IPS DF 4.7 (cell line): ENCODE data around the gene TRIM6.
"Not testable (repeated sequence)": the region's sequence is repeated elsewhere in the genome, so short reads cannot be mapped to it uniquely, and the experiment has no call there.

ENCODE experiments used
- DNase-seq: peaks from one replicate; pipeline ENCODE4 v3.0.0-alpha.2; 2013; ENCODE audit warnings: low spot score; ENCODE audit errors: extremely low read depth

The TRIM6 gene

DNA sequence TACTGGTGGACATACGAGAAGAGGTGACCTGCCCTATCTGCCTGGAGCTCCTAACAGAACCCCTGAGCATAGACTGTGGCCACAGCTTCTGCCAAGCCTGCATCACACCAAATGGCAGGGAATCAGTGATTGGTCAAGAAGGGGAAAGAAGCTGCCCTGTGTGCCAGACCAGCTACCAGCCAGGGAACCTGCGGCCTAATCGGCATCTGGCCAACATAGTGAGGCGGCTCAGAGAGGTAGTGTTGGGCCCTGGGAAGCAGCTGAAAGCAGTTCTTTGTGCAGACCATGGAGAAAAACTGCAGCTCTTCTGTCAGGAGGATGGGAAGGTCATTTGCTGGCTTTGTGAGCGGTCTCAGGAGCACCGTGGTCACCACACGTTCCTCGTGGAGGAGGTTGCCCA, 6.9 kb downstream of the TRIM6 start:
- no peak for DNase-seq

DNA sequence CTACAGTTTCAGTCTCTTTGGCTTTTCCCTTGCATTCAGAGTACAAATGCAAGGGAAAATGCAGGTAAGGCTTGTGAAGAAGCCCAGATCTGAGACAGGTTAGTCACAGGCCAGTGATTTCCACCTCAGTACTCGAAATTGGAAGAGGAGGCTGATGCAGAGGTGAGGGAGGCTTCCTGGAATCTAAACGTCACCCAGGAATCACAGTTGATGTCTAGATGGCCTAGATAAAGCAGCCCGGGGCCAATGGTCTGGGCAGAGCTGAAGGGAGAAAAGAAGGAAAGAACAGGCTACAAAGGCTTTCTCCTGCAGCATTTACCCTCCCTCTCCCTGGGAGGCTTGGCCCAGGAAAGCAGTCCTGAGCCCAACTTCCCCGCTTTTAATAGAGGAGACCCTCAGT, 8.5 kb downstream of the TRIM6 start:
- no peak for DNase-seq

DNA sequence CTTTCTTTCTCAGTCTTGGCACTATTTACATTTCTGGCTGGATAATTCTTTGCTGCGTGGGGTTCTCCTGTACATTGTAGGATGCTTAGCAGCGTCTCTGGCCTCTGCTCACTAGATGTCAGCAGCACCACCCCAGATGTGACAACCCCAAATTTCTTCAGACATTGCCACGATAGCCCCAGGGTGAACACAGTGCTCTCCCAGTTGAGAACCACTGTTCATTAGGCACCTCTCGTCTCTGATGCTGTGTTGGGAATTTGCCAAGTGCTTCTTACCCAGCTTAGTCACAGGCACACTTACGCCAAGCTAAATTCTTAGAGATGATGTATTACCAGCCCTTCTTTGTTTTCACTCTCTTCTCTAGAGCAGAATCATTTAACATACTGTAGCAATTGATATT, 9.4 kb downstream of the TRIM6 start:
- no peak for DNase-seq

DNA sequence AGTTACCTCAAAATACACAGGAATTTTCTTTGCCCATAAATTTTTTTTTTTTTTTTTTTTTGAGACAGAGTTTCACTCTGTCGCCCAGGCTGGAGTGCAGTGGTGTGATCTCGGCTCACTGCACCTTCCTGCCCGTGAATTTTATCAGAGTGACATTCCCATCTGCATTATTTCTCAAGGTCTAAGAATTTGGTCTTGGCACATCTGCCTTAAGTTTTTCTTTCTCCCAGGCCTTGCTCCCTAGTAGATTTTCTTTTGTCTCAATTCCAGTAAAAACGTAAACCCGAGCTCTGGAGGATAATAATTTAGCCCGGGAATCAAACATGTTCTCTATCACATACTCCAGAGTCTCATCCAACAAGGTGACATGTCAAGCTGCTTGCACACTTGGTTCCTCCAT, 12.4 kb downstream of the TRIM6 start:
- DNase-seq: no peak

DNA sequence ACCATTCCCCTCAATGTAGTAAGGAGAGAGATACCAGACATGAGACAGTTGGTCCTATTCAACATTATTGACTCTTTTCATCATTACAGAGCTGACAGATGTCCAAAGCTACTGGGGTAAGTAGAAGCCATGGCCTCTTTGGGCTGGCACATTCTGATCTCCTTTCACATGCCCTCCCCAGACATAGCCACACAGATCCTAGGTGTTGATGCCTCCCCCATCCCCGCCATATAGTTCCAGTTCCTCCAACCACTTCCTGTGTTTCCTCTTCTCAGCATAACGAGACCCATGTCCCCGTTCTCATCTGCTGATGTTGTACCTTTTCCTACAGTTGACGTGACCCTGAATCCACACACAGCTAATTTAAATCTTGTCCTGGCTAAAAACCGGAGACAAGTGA, 14.0 kb downstream of the TRIM6 start:
- no peak for DNase-seq

DNA sequence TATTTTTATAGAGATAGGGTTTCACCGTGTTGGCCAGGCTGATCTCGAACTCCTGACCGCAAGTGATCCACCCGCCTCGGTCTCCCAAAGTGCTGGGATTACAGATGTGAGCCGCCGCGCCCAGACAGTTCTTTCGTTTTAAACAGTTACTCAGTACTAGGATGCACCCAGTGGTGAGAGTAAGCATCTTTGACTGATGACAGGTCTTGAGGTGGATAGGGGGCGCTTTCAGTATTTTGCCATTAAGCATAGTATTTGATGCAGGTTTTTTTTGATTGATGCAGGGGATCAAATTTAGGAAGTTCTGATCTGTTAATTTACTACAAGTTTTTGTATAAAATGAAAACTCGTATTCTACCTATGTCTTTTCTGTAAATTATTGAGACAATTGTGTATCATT, 15.2 kb downstream of the TRIM6 start:
- DNase-seq: no peak

DNA sequence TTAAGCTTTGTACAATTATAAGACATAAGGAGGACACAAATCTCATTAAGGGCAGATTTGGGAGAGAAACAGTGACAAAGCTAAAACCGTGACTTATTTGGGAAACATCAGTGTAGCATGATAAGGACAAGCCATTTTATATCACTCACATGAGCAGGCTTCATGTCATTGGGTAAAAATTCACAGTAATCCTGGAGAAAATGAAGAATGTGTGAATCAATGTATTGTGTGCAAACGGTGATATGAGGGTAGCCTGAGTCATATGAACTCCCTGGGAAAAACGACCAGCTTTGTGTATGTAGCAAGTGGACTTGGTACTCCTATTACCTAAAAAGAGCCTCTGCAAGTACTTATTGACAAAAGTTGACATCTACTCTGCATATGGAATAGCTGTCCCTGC, 22.4 kb downstream of the TRIM6 start:
- no peak for DNase-seq

DNA sequence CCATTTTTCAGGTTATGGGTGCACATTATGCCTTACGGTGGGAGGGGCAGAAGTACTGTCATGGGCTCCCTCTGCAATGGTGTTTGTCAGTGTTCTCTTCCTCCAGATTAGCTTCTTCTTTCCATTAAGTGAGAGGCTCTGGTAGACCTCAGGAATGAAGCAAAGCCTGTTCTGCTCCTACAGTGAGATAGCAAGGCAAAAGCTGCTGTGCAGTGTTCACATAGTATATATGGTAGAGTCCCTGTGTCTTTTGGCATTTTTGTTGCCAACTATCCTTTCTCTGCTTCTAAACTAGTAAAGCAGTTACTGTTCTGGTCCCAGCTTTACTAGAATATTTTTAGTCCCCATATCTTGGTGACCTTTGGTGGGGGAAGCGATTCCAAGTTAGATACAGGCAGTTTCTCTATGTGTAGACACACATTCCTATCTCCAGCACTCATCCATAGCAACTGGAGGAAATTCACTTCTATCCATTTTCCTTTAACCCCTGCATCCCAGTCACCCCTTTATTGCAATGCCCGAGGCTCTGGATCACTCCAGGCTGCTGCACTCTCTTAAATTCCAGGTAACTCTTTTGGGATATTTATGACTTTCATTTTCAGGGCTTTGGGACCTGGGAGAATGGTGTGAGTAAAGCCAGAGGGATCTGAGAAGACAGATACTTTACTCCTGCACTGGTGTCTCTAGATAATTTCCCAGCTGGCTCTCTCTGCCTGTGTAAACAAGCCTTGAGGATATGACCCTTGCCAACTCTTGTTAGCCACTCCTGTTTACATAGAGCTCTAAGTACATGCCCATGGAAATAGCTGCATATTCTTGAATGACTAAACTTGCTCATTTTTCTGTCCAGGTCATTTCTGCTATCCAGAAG, 24.4 kb downstream of the TRIM6 start:
- DNase-seq: no peak

DNA sequence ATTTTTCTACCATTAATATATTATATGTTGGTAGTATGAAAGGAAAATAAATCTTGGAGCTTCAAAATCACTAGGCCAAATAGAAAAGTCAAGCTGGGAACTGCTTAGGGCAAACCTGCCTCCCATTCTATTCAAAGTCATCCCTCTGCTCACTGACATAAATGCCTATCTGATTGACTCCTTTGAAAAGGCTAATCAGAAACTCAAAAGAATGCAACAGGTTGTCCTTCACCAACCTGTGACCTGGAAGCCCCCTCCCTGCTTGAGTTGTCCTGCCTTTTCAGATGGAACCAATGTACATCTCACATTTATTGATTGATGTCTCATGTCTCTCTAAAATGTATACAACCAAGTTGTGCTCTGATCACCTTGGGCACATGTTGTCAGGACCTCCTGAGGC, 25.1 kb downstream of the TRIM6 start:
- no peak for DNase-seq

DNA sequence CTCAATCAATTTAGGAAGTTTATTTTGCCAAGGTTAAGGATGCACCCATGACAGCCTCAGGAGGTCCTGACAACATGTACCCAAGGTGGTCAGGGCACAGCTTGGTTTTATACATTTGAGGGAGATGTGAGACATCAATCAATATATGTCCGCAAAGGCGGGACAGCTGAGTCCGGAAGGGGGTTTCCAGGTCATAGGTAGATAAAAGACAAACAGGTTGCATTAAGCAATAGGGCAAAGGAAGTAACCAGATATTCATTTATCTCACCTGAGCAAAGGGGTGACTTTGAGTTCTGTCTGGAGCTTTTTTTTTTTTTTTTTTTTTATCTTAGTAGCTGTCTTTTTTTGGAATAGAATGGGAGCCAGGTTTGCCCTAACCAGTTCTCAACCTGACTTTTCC, 26.4 kb downstream of the TRIM6 start:
- DNase-seq: no peak

DNA sequence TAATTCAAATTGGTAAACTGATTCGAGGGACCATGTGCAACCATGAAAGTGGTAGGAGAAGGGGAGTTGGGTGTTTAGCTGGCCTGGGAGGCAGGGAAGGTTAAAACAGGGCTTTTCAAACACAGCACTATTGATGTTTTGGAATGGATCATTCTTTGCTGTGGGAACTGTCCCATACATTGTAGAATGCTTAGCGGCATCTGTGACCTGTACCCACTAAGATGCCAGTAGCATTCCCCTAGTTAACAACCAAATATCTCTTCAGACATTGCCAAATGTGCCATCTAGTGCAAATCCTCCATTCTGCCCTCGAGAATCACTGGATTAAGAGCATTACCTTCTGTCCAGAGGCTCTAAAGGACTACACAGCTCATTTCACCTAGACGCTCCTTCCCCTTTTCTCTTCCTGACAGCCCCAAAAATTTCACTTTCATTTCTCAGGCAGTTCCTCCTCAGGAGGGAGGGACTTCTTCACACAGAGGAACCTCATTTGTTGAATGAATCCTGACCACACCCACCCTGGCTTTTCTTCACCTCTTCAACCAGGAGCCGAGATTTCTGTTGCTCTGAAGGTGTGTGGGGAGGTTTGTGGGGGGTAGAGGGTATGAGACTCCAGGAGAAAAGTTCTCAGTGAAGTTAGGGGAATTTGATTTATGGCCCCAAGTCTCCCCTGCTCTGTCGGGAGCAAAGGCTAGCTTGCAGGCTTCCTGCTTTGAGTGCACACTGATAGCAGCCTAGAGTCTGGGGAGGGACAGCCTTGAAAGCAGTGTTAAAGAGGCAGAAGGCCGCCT, 28.2 kb downstream of the TRIM6 start, which contains the start of gene TRIM34:
TRIM34 (plus strand) TSS at position 513 of the 791 bp plus-strand sequence. CDS start 7,331 bp downstream, outside the sequence.
- peak; percentile 60 for DNase-seq

DNA sequence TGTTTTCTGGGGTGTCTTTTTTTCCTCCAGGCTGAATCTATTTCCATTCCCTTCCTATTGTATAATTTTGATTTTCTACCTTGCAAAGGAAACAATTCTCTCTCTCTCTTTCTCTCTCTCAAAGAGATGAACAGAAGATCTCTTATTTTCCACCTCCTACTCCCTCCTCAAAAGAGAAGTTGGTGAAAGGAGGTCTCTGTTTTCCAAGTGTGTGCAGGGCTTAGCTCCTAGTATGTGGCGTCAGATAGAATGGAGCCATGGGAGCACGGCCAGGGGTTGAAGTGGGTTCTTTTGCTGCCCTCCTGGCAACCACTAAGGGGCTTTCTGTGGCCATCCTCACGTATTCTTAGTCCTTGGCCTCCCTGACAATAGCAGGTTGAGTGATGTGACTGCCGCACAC, 28.8 kb downstream of the TRIM6 start:
- DNase-seq: no peak

DNA sequence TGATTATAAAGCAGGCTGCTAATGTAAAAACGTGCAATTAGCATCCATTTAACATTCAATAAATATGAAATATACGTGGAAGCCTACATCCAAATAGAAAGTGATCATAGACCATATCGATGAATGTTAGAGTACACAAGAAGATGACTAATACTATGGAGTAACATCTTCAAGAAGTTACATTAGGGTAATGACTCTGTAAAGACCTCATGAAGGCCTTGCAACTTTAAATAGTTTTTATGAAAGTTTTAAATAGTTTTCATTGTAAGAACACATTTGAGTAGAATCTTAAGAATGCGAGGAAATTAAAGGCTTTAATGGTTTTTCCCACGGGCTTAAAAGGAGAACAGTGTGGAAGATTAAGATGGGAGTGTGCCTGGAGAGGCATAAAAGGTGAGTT, 29.8 kb downstream of the TRIM6 start:
- no peak for DNase-seq

DNA sequence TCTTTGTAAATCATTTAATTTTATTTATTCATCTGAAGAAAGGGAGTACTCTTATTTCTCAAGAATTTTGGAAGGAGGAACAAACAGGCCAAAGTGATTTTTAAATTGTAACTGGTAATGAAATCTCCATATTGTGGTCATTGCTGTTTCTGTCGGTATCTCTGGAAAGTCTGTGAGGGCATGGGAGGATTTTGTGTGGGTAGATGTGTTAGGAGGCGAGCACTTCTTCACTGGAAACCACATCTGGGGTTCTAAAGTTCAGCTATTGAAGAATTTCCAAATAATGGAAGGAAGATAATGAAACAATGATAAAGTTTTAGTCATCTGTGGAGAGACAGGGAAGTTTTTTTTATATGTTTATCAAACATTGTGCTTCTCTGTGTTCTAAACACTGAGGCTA, 35.0 kb downstream of the TRIM6 start:
- no peak for DNase-seq

DNA sequence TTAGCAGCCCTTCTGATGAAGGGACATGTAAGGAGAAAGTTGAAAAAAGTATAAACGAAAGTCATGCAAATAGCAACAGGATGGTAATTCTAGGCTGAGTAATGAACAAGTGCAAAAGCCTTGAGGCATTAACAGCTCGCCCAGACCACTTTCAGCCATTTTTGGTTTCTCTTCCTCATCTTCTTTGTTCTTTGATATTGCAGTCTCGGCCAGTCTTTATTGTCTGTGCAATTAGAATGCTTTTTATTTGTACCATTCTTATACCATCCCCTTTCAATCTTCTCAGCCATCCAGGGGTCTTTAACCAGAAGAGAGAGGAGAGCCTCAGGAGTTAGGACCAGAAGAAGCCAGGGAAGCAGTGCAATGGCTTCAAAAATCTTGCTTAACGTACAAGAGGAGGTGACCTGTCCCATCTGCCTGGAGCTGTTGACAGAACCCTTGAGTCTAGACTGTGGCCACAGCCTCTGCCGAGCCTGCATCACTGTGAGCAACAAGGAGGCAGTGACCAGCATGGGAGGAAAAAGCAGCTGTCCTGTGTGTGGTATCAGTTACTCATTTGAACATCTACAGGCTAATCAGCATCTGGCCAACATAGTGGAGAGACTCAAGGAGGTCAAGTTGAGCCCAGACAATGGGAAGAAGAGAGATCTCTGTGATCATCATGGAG, 35.7 kb downstream of the TRIM6 start:
- no peak for DNase-seq

DNA sequence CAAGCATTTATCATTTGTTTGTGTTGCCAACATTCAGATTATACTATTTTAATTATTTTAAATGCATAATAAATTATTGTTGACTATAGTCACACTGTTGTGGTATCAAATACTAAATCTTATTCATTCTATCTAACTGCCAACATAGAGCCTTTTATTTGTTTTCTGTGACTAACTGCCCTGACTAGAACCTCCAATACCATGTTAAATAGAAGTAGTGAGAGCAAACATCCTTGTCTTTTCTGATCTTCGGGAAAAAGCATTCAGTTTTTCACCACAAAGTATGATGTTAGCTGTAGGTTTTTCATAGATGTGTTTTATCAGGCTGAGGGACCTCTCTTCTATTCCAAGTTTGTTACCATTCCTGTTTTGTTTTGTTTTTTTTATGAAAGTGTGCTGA, 43.5 kb downstream of the TRIM6 start:
- no peak for DNase-seq

DNA sequence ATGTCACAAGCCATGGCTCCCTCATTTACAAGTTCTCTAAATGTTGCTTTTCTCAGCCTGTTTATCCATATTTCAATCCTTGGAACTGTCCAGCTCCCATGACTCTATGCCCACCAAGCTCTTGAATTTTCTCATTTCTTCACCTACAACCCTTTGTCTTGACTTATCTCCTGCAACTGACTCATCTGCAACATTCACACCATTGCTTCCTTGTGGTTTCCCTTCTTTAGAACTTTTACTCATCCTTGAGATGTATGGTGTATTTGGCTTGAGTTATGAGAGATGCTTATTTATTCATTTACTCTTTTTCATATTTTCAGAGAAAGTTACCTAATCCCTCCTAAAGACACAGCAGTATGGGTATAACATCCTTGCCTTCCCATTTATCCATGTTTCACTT, 47.1 kb downstream of the TRIM6 start:
- no peak for DNase-seq

DNA sequence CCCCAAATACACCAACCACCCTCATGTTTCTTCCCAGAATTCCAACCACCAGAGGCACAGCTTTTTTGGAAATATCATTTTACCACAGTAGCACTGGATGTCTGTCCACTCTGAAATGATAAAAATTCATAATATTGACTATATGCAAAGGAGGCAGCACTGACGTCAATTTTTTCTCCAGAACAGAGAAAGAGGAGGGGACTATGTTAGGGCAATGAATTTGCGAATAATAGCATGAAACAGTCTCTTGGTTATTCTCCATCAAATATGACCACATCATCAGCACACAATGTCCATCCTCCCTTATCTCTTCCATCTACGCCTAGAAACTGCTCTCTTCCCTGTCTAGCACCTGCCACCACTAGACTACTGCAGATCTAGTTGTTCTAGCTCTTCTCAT, 49.7 kb downstream of the TRIM6 start:
- DNase-seq: no peak

DNA sequence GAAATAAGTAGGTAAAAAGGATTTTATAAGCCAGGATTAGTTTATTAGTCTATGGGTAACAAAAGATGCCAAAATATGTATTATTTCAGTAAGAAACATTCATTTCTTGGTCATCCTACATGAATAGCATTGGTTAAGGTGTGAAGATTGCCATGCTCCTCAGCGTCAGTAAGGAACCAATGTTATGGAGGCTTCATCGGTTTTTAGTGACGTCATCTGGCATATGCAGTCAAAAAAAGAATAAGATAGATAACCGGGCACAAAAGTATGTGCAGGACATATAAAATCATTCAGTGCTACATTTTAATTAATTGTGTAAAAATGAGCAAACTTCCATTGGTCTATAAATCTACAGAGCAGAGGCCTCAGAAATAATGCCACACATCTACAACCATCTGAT, 59.0 kb downstream of the TRIM6 start:
- no peak for DNase-seq

DNA sequence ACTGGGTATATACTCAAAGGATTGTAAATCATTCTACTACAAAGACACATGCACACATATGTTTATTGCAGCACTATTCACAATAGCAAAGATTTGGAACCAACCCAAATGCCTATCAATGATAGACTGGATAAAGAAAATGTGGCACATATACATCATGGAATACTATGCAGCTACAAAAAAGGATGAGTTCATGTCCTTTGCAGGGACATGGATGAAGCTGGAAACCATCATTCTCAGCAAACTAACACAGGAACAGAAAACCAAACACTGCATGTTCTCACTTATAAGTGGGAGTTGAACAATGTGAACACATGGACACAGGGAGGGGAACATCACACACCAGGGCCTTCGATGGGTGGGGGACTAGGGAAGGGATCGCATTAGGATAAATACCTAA, 60.5 kb downstream of the TRIM6 start:
- DNase-seq: not testable (repeated sequence)

DNA sequence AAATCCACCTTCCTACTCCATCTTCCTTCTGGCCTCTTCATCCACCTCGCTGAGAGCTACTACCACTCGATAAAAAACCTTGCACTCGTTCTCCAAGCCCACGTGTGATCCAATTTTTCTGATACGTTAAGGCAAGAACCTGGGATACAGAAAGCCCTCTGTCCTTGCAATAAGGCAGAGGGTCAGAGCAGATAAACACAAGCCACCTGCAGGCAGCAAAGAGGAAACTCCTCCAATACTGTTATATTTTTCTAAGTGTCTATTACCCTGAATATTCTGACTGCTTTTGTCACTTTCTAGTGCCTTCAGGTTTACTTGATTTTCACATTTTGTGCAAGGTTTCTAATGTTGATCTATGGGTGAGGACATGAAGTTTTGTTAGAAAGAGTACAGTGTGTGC, 61.9 kb downstream of the TRIM6 start:
- DNase-seq: no peak
